CD4-positive, alpha-beta memory T cell (primary cell): ENCODE results near the gene RABGAP1. TPM values are rescaled to one million over a fixed set of nuclear protein-coding genes. Genes with fewer than 3 reads are reported as not detected.

Experiments
- CTCF ChIA-PET: fragments of 350-600 bp; sonication (Branson Sonifier 250); formaldehyde crosslinking; loops from one replicate; lab custom pipeline; 2021; ENCODE audit warnings: inconsistent platforms; ENCODE audit not compliant: partially characterized antibody; lab: Charles Lee
- POLR2A ChIA-PET: fragments of 350-600 bp; sonication (Branson Sonifier 250); formaldehyde crosslinking; loops from one replicate; lab custom pipeline; 2021; ENCODE audit not compliant: partially characterized antibody; lab: Charles Lee
- DNase-seq, 5 donors: peaks; one replicate each; pipeline versions ENCODE4 v3.0.0 to v3.0.0-alpha.2; 2020 to 2022; ENCODE audit warnings: mixed read lengths in 1 of 5
- H3K27ac ChIP-seq: one replicate; pipeline ENCODE4 v1.7.0; 2013; ENCODE audit warnings: low read depth, low read length
- H3K27me3 ChIP-seq: 2 replicates; pipeline ENCODE4 v1.7.0; 2013; ENCODE audit warnings: mild to moderate bottlenecking, low read length, moderate library complexity; ENCODE audit not compliant: insufficient read depth
- H3K36me3 ChIP-seq: 2 replicates; pipeline ENCODE4 v1.7.0; 2013; ENCODE audit warnings: mild to moderate bottlenecking, low read length, moderate library complexity; ENCODE audit not compliant: insufficient read depth
- H3K4me1 ChIP-seq: 2 replicates; pipeline ENCODE4 v1.7.0; 2013; ENCODE audit warnings: mild to moderate bottlenecking, low read length, moderate library complexity; ENCODE audit not compliant: insufficient read depth
- H3K4me3 ChIP-seq, 2 donors: one replicate each; pipeline ENCODE4 v1.7.0; 2013; ENCODE audit warnings: low read length in 2 of 2, mild to moderate bottlenecking in 1 of 2
- H3K9me3 ChIP-seq, 2 donors: one replicate each; pipeline ENCODE4 v1.7.0; 2013; ENCODE audit warnings: low read length in 2 of 2, control low read depth in 1 of 2; ENCODE audit not compliant: control insufficient read depth in 1 of 2
- H3K27ac Mint-ChIP-seq, 7 donors: one replicate each; pipeline ENCODE4 v1.8.0; 2020 to 2021; ENCODE audit warnings: mixed read lengths in 7 of 7, mild to moderate bottlenecking in 6 of 7, inconsistent platforms in 3 of 7, moderate library complexity in 3 of 7
- H3K27me3 Mint-ChIP-seq, 2 donors: one replicate each; pipeline ENCODE4 v1.8.0; 2020 to 2021; ENCODE audit warnings: mixed read lengths in 2 of 2
- H3K36me3 Mint-ChIP-seq, 2 donors: one replicate each; pipeline ENCODE4 v1.8.0; 2020 to 2021; ENCODE audit warnings: mixed read lengths in 2 of 2, inconsistent platforms in 1 of 2, mild to moderate bottlenecking in 1 of 2
- H3K4me1 Mint-ChIP-seq, 4 donors: one replicate each; pipeline ENCODE4 v1.8.0; 2020 to 2021; ENCODE audit warnings: mixed read lengths in 4 of 4, mild to moderate bottlenecking in 1 of 4
- H3K4me3 Mint-ChIP-seq, 8 donors: one replicate each; pipeline ENCODE4 v1.8.0; 2020 to 2021; ENCODE audit warnings: mixed read lengths in 8 of 8, mild to moderate bottlenecking in 7 of 8, moderate library complexity in 6 of 8, inconsistent platforms in 3 of 8
- H3K9me3 Mint-ChIP-seq, 8 donors: one replicate each; pipeline ENCODE4 v1.8.0; 2020 to 2021; ENCODE audit warnings: mixed read lengths in 8 of 8, mild to moderate bottlenecking in 5 of 8, inconsistent platforms in 3 of 8, moderate library complexity in 1 of 8
- intact Hi-C: fragments of 100-400 bp; cut with micrococcal nuclease; formaldehyde crosslinking; loops from one replicate; pipeline ENCODE4 v1.15.1; 2023
- polyA plus RNA-seq, 2 donors: library from polyadenylated mRNA; unstranded; fragments of 300-500 nt; fragmentation: Illumina TruSeq; gene quantifications; one replicate each; pipeline ENCODE4 v1.2.3, GENCODE V29; 2021
- total RNA-seq, 2 experiments: library from RNA; stranded (reverse); gene quantifications; one replicate each; pipeline ENCODE4 v1.2.3, GENCODE V29; 2021

RABGAP1 gene
- total and polyA plus RNA-seq, 4 experiments from 2014 or later, result 21.6 to 43.6 (median 33.7) TPM

DNA sequence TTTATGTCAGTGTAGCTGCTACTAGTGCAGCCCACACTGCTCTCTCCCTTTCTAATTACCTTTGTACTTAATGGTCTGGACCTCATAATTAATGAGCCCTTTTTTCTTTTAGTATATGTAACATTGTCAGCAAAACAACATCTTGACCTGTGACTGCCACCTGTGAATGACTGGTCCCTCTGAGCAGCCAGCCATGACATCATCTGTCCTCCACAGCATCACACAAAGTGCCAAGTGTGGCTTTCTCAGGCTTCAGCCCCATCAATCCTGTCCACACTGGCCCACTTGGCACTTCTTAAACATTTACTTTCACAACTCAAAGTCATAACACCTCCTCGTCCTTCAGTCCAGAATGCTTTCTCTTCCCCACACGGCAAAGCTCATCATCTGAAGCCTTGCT, 197.3 kb downstream of the RABGAP1 start:
- POLR2A ChIA-PET, result no interaction called here
- no peak for DNase-seq
- H3K4me3 ChIP-seq, result no peak overlapping the region
- H3K27ac ChIP-seq, result no peak overlapping the region
- Mint-ChIP-seq H3K4me3 (no peak overlapping the region), H3K27ac (peak overlapping the region in 2 of 7 donors; percentile 36 to 59), H3K36me3 (peaks cover 28 to 34% of the 10 kb centered on the region in 2 donors), H3K27me3 (no peaks in the 10 kb centered on the region), H3K4me1 (peaks cover 2 to 6% (median 3%) of the 10 kb centered on the region in 4 donors), H3K9me3 (no peaks in the 10 kb centered on the region)
- CTCF ChIA-PET, result interaction anchor here (1.3 kb wide), 1 partner anchor 212 kb away, joined by 3 read pairs; no protein-coding TSS in a partner anchor
- no peaks in the 10 kb centered on the region for H3K27me3 ChIP-seq
- H3K4me1 ChIP-seq, result no peaks in the 10 kb centered on the region
- H3K36me3 ChIP-seq, result no peaks in the 10 kb centered on the region
- intact Hi-C loops, result no loop called here
- H3K9me3 ChIP-seq, result no peaks in the 10 kb centered on the region

DNA sequence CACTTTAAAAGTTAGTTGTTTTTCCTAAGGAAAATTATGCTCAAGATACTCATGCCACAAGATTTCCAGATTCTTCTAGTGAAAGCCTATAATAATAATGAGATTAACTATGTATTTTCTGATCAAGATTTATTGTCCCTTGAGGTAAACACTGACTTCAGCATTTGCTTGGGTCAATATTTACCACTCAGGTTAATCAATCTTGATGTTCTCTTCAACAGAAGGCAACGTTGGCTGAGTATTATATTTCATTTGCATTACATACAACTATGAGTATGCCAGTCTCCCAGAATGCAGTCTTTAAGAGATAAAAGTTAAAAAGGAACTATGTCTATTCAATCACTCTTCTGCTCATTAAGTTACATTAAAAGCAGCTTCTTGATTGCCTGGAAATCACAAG, 208.2 kb downstream of the RABGAP1 start:
- Histone ChIP-seq H3K36me3 (peaks cover 5% of the 10 kb centered on the region), H3K4me1 (no peaks in the 10 kb centered on the region), H3K9me3 (no peaks in the 10 kb centered on the region), H3K27me3 (no peaks in the 10 kb centered on the region), H3K27ac (no peak overlapping the region), H3K4me3 (no peak overlapping the region)
- H3K4me1 Mint-ChIP-seq, result no peaks in the 10 kb centered on the region
- no peak overlapping the region for H3K27ac Mint-ChIP-seq
- no peaks in the 10 kb centered on the region for H3K27me3 Mint-ChIP-seq
- no peak for DNase-seq
- H3K9me3 Mint-ChIP-seq, result peaks cover 0 to 1% (median 0%) of the 10 kb centered on the region in 8 donors
- CTCF ChIA-PET, result no interaction called here
- POLR2A ChIA-PET, result no interaction called here
- intact Hi-C loops, result no loop called here
- H3K36me3 Mint-ChIP-seq, result peaks cover 25 to 47% of the 10 kb centered on the region in 2 donors
- H3K4me3 Mint-ChIP-seq, result no peak overlapping the region

DNA sequence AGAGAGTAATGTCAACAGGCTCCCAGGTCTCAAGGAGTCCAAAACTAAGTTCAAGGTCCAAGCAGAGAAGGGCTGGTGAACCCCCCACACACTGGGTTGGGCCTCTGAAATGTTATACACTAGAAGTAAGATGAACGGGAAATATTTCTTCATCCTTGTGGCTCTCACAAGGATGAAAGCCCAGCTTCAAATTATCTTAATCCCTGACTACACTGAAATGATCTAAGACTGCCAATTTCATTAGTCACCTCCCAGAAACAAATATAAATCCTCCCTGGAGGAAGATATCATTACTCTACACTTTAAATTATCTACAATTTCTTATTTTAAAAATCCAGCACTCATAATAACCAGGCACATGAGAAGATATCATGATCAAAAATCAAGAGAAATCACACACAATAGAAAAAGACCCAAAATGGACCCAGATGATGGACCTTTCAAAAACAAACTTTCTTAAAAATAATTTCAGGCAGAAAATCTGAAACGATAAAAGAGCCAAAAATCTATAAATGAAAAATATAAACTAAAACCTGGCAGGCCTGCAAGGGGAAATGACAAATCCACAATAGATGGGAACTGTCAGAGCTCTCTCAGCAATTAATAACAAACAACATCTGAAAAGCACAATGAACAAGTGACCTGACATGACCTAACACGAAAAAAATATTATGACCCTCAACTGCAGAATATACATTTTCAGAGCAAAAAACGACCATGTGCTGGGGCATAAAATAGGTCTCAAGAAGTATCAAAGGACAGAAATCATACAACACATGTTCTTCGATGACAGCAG, 210.1 kb downstream of the RABGAP1 start:
- peaks cover 17 to 38% of the 10 kb centered on the region in 2 donors for H3K36me3 Mint-ChIP-seq
- H3K27me3 Mint-ChIP-seq, result no peaks in the 10 kb centered on the region
- ChIA-PET CTCF (no interaction called here), POLR2A (no interaction called here)
- H3K4me3 Mint-ChIP-seq, result no peak overlapping the region
- Histone ChIP-seq H3K4me1 (no peaks in the 10 kb centered on the region), H3K4me3 (no peak overlapping the region), H3K36me3 (peaks cover 5% of the 10 kb centered on the region), H3K27me3 (no peaks in the 10 kb centered on the region), H3K27ac (no peak overlapping the region), H3K9me3 (no peaks in the 10 kb centered on the region)
- H3K4me1 Mint-ChIP-seq, result no peaks in the 10 kb centered on the region
- H3K9me3 Mint-ChIP-seq, result peaks cover 0 to 1% (median 0%) of the 10 kb centered on the region in 8 donors
- no peak overlapping the region for H3K27ac Mint-ChIP-seq
- no peak for DNase-seq
- intact Hi-C loops, result no loop called here

Other genes starting within 250 kb of the RABGAP1 start
- gene OR1L4, start 217.0 kb upstream of the RABGAP1 start, total RNA-seq, result not detected
- gene OR1L4, start 217.0 kb upstream of the RABGAP1 start, polyA plus RNA-seq, result not detected
- gene OR1L6, start 198.7 kb upstream of the RABGAP1 start, total RNA-seq, result not detected
- gene OR1L6, start 198.7 kb upstream of the RABGAP1 start, polyA plus RNA-seq, result not detected
- not detected for gene OR5C1, start 152.1 kb upstream of the RABGAP1 start, total RNA-seq
- not detected for gene OR5C1, start 152.1 kb upstream of the RABGAP1 start, polyA plus RNA-seq
- not detected for gene OR1K1, start 140.9 kb upstream of the RABGAP1 start, total RNA-seq
- gene OR1K1, start 140.9 kb upstream of the RABGAP1 start, polyA plus RNA-seq, result not detected
- gene PDCL, start 112.4 kb upstream of the RABGAP1 start, total RNA-seq, result 10 to 100 TPM; 16.5 to 18.1 TPM
- gene PDCL, start 112.4 kb upstream of the RABGAP1 start, polyA plus RNA-seq, result 10 to 100 TPM; 10.4 to 12.1 TPM
- gene RC3H2, start 35.7 kb upstream of the RABGAP1 start, total RNA-seq, result 10 to 100 TPM; 66.6 to 70.7 TPM
- gene RC3H2, start 35.7 kb upstream of the RABGAP1 start, polyA plus RNA-seq, result 10 to 100 TPM; 18.7 to 27.4 TPM
- gene ZBTB6, start 27.7 kb upstream of the RABGAP1 start, total RNA-seq, result 10 to 100 TPM; 20.2 to 20.5 TPM
- 1 to 10 TPM; 2.5 to 2.9 TPM for gene ZBTB6, start 27.7 kb upstream of the RABGAP1 start, polyA plus RNA-seq
- 10 to 100 TPM; 10.5 to 10.9 TPM for gene ZBTB26, start 9.5 kb upstream of the RABGAP1 start, total RNA-seq
- 1 to 10 TPM; 1.4 TPM for gene ZBTB26, start 9.5 kb upstream of the RABGAP1 start, polyA plus RNA-seq
- 1 to 10 TPM; 1.0 to 2.3 TPM for gene GPR21, start 92.6 kb downstream of the RABGAP1 start, total RNA-seq
- gene GPR21, start 92.6 kb downstream of the RABGAP1 start, polyA plus RNA-seq, result not detected